SK-N-SH treated with all-trans-retinoic acid at 6 μM for 48 hours (cell line): Measurements from ENCODE around the gene ATP11A.

Source experiments
- CREB5 ChIP-seq: fragments of 250-450 bp; sonication (Bioruptor Pico); IDR thresholded peaks from 2 replicates; pipeline ENCODE4 v1.5.1; 2020; ENCODE audit warnings: low read depth, mild to moderate bottlenecking, moderate library complexity
- CSDC2 ChIP-seq: fragments of 250-450 bp; sonication (Bioruptor Pico); IDR thresholded peaks from 2 replicates; pipeline ENCODE4 v1.5.0; 2020; ENCODE audit warnings: mild to moderate bottlenecking, moderate library complexity
- ISL1 ChIP-seq: fragments of 250-450 bp; sonication (Bioruptor Pico); IDR thresholded peaks from 2 replicates; pipeline ENCODE4 v2.1.2; 2022; ENCODE audit warnings: mild to moderate bottlenecking, moderate library complexity
- PATZ1 ChIP-seq: fragments of 250-450 bp; sonication (Bioruptor Pico); IDR thresholded peaks from 2 replicates; pipeline ENCODE4 v1.8.0; 2020; ENCODE audit warnings: mild to moderate bottlenecking, moderate library complexity, borderline replicate concordance
- RARB ChIP-seq: fragments of 250-450 bp; sonication (Bioruptor Pico); IDR thresholded peaks from 2 replicates; pipeline ENCODE4 v1.8.0; 2021; ENCODE audit warnings: mild to moderate bottlenecking, moderate library complexity
- ZC3H10 ChIP-seq: fragments of 250-450 bp; sonication (Bioruptor Pico); IDR thresholded peaks from 2 replicates; pipeline ENCODE4 v1.5.1; 2021; ENCODE audit warnings: mild to moderate bottlenecking, moderate library complexity
- ZFP3 ChIP-seq: fragments of 250-450 bp; sonication (Bioruptor Pico); IDR thresholded peaks from 2 replicates; pipeline ENCODE4 v1.5.0; 2020; ENCODE audit warnings: mild to moderate bottlenecking, moderate library complexity
- ZFP30 ChIP-seq: fragments of 450-650 bp; formaldehyde crosslinking; IDR thresholded peaks from 2 replicates; pipeline ENCODE4 v1.5.0; 2022; ENCODE audit warnings: mild to moderate bottlenecking, moderate library complexity
- ZNF70 ChIP-seq: fragments of 450-650 bp; formaldehyde crosslinking; IDR thresholded peaks from 2 replicates; pipeline ENCODE4 v1.5.0; 2020; ENCODE audit warnings: mild to moderate bottlenecking, moderate library complexity

GRCh38 chr13:112806739-112807652 lies 117.2 kb downstream of the ATP11A start:
- TF ChIP-seq ZFP3 (CRISPR knock-in tag) (no peak), ZNF70 (CRISPR knock-in tag) (no peak), ISL1 (no peak), ZC3H10 (CRISPR knock-in tag) (no peak), ZFP30 (CRISPR knock-in tag) (no peak), PATZ1 (CRISPR knock-in tag) (no peak), RARB (CRISPR knock-in tag) (no peak), CREB5 (no peak), CSDC2 (no peak)
